Measurements from ENCODE around the gene DIO3.
"Not testable (repeated sequence)": the region's sequence is repeated elsewhere in the genome, so short reads cannot be mapped to it uniquely, and the experiment has no call there.

DIO3 gene

GRCh38 chr14:101543814-101544213 lies 17.5 kb upstream of the DIO3 start:
- no peak for DNase-seq

- no peak for DNase-seq
Observed at GRCh38 chr14:101544550-101544949, 16.7 kb upstream of the DIO3 start.

- no peak for DNase-seq
Observed at GRCh38 chr14:101546706-101547105, 14.6 kb upstream of the DIO3 start.

GRCh38 chr14:101547107-101547738 lies 14.1 kb upstream of the DIO3 start:
- DNase-seq: no peak

GRCh38 chr14:101547961-101548669 lies 13.2 kb upstream of the DIO3 start:
- no peak for DNase-seq

- DNase-seq: no peak
Observed at GRCh38 chr14:101548710-101549109, 12.6 kb upstream of the DIO3 start.

- no peak for DNase-seq
Observed at GRCh38 chr14:101549154-101549553, 12.1 kb upstream of the DIO3 start.

GRCh38 chr14:101550202-101550912 lies 10.9 kb upstream of the DIO3 start:
- DNase-seq: not testable (repeated sequence)

- DNase-seq: no peak
Observed at GRCh38 chr14:101551729-101552595, 9.3 kb upstream of the DIO3 start.

- DNase-seq: no peak
Observed at GRCh38 chr14:101552786-101553231, 8.5 kb upstream of the DIO3 start.

GRCh38 chr14:101553393-101553792 lies 7.9 kb upstream of the DIO3 start:
- DNase-seq: no peak

GRCh38 chr14:101553931-101554330 lies 7.4 kb upstream of the DIO3 start:
- DNase-seq: no peak

- no peak for DNase-seq
Observed at GRCh38 chr14:101554991-101555668, 6.2 kb upstream of the DIO3 start.

- DNase-seq: not testable (repeated sequence)
Observed at GRCh38 chr14:101555669-101556043, 5.6 kb upstream of the DIO3 start.

- DNase-seq: no peak
Observed at GRCh38 chr14:101556131-101556530, 5.2 kb upstream of the DIO3 start.

- no peak for DNase-seq
Observed at GRCh38 chr14:101556566-101557320, 4.6 kb upstream of the DIO3 start.

GRCh38 chr14:101557321-101557695 lies 4.0 kb upstream of the DIO3 start:
- DNase-seq: no peak

- DNase-seq: no peak
Observed at GRCh38 chr14:101557811-101558738, 3.2 kb upstream of the DIO3 start.

- DNase-seq: no peak
Observed at GRCh38 chr14:101558739-101559240, 2.5 kb upstream of the DIO3 start.

- no peak for DNase-seq
Observed at GRCh38 chr14:101559250-101559623, 2.1 kb upstream of the DIO3 start.

Measured in NCI-H748 treated with DMSO at 0.1 percent for 48 hours (cell line).